Measurements from ENCODE around the gene EIF2B5.

GRCh38 chr3:184177331-184177731, 42.2 kb downstream of the EIF2B5 start:
- TF ChIP-seq POLR2A (IDR thresholded peaks at IDR 0.05), result no peak
- TF ChIP-seq CTCF (IDR thresholded peaks at IDR 0.05), result no peak
